H54 (cell line): Measurements from ENCODE around the gene SERPINB6.
"Not testable (repeated sequence)": the region's sequence is repeated elsewhere in the genome, so short reads cannot be mapped to it uniquely, and the experiment has no call there.

Experiments used
- DNase-seq: peaks from one replicate; pipeline ENCODE4 v3.0.0; 2011; ENCODE audit warnings: low spot score, mixed read lengths; ENCODE audit not compliant: insufficient read length
- FAIRE-seq: peaks from 3 replicates; lab custom pipeline; 2011; peaks lifted over from hg19 to GRCh38; lab: Jason Lieb, UNC
- POLR2A ChIP-seq: IDR thresholded peaks from 2 replicates; pipeline ENCODE4 v1.6.1; 2011; ENCODE audit warnings: low read depth, mild to moderate bottlenecking, low read length

SERPINB6 gene

DNA sequence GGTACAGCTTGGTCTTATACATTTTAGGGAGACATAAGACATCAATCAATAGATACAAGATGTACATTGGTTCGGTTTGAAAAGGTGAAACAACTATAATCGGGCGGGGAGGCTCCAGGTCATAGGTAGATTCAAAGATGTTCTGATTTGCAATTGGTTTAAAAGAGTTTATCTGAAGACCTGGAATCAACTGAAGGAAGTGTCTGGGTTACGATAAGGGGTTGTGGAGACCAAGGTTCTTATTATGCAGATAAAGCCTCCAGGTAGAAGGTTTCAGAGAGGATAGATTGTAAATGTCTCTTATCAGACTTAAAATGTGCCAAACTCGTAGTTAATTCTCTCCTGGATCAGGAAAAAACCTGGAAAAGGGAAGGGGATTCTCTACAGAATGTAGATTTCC, 5.9 kb upstream of the SERPINB6 start:
- no peak for FAIRE-seq
- DNase-seq: no peak
- TF ChIP-seq POLR2A: no peak

- FAIRE-seq (peak; percentile 82), DNase-seq (peak; percentile 44)
- TF ChIP-seq POLR2A: no peak
Measured at GRCh38 chr6:2976571-2977085, 5.3 kb upstream of the SERPINB6 start.

DNA sequence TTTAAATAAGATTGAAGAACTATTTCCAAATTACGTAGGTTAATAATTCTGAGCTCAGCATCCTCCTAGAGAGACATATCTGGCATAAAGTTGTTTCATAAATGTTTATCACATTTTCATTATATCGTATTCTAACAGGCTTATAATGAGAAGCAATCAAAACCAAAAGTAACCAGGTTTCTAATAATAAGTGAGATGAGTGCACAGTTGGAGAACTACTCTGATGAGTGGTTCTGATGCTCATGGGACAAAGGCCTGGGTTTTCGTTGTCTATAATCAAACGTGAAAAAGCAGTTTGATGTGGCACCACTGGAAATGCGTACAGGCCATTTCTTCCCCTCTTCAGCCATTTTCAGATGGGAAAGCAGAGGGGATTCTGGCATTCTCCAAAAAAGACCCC, 4.7 kb upstream of the SERPINB6 start:
- TF ChIP-seq POLR2A: no peak
- DNase-seq (no peak), FAIRE-seq (no peak)

- FAIRE-seq (no peak), DNase-seq (no peak)
Measured at GRCh38 chr6:2973676-2974075, 2.3 kb upstream of the SERPINB6 start.

DNA sequence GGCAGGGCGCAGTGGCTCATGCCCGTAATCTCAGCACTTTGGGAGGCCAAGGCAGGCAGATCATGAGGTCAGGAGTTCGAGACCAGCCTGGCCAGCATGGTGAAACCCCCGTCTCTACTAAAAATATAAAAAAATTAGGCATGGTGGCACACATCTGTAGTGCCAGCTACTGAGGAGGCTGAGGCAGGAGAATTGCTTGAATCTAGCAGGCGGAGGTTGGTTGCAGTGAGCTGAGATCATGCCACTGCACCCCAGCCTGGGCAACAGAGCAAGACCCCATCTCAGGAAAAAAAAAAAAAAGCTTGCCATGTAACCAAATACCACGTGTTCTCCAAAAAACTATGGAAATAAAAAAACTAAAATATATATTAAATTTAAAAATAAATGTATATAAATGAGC, 1.8 kb upstream of the SERPINB6 start:
- FAIRE-seq, DNase-seq: not testable (repeated sequence)

More at GRCh38 chr6:2973676-2974075, 2.3 kb upstream of the SERPINB6 start:
- TF ChIP-seq POLR2A: no peak

GRCh38 chr6:2972685-2973084, 1.3 kb upstream of the SERPINB6 start:
- DNase-seq, FAIRE-seq: not testable (repeated sequence)

- not testable (repeated sequence) for FAIRE-seq, DNase-seq
Measured at GRCh38 chr6:2972219-2972487, 786 bp upstream of the SERPINB6 start.

DNA sequence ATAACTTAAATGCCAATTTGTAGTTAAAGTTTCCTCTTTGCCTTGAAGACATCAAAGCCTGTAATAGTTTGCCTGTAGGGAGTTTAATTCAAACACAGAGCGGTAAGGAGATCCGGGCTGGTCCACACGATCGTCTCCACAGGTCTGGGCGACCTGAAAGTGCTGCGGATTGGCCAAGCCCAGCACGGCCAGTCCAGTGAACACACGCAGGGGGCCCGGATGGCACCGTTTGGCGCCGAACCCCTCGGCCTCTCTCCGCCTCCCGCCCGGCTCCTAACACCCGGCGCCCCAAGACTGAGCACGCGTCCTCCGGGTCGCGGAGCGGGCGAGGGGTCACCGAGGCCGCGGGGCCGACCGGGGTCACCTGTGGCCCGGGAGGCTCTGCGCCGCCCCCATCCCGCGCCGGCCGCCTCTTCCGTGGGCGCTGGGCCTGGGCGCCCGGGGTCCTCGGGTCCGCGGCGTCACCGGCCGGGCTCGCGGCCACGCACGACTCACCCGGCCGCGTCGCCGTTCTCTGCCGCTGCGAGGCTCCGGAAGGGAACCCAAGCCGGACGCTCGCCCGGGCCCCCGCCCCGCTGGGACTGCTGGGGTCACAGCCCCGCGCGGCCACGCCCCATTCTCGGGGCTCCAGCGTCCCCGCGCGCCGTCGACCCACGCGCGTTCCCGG, 481 bp downstream of the SERPINB6 start:
- FAIRE-seq (no peak), DNase-seq (peak; percentile 56)
- TF ChIP-seq POLR2A: peak; percentile 45; the same call in 1 of the 2 replicates

DNA sequence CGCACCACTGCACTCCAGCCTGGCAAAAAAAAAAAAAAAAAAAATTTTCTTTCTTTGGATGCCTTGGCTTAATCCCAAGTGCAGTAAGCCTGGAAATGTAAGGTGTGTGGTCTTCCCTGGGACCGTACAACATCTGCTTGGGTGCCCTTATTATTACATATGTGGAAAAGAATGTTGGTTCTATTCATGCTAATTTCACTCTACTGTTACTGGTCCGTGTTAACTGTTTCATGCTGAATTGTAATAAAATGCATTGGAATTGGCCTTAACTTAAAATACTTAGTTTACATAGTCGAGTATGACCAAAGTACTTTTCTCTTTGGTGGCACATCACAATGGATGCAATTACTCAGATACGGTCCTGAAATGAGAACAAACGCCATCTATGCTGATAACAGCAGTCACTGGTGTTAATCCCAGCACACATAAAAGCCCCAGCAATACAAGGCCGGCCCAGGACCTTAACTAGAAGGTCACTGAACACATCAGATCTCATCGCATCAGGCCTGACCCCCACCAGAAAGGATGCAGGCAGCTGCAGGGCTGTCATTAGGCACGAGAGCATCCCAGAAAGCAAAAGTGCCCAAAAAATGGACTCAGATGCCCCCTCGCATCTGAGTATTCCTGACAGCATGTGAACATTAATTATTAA, 1.2 kb downstream of the SERPINB6 start:
- TF ChIP-seq POLR2A: no peak
- FAIRE-seq (no peak), DNase-seq (no peak)

GRCh38 chr6:2969549-2969948, 1.8 kb downstream of the SERPINB6 start:
- FAIRE-seq (no peak), DNase-seq (no peak)
- no peak for TF ChIP-seq POLR2A

DNA sequence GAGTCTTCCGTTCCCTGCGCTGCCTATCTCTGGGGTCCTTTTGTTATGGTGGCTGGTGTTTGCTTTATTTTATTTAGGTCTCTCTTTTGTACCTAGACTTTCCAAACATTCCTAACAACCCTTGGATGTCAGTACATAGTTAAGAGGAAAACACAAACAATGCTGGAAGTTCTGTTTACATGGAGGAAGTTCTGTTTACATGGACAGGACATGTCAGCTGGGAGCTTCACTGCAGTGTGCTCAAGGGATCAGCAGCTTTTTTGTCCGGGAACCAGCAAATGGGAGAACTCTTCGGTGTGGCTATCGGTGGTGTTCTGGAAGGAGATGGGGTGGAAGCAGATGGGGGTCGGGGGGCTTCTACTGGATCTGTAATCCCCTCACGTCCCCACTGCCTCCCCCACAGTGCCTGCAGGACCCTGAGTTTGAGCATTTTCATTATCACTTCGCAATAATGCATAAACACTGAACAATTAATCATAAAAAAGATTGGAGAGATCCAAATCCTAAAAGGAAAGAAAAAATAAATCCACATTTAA, 2.7 kb downstream of the SERPINB6 start:
- no peak for DNase-seq
- TF ChIP-seq POLR2A: no peak
- no peak for FAIRE-seq

GRCh38 chr6:2967936-2968335, 3.4 kb downstream of the SERPINB6 start:
- DNase-seq (no peak), FAIRE-seq (no peak)
- no peak for TF ChIP-seq POLR2A

DNA sequence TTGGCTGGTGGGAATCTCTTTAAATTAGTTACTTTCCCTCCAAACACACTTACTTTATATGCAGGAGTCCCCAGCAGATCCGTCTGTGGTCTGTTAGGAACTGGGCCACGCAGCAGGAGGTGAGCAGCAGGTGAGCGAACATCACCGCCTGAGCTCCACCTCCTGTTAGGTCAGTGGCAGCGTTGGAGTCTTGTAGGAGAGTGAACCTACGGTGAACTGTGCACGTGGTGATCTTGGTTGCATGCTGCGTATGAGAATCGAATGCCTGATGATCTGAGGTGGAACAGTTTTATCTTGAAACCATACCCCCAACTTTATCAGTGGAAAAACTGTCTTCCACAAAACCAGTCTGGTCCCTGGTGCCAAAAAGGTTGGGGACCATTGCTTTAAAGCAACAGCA, 5.0 kb downstream of the SERPINB6 start:
- no peak for DNase-seq
- FAIRE-seq: no peak
- no peak for TF ChIP-seq POLR2A

GRCh38 chr6:2964793-2965505, 6.4 kb downstream of the SERPINB6 start:
- DNase-seq (no peak), FAIRE-seq (no peak)
- TF ChIP-seq POLR2A: no peak

GRCh38 chr6:2963756-2964155, 7.6 kb downstream of the SERPINB6 start:
- TF ChIP-seq POLR2A: no peak
- DNase-seq: no peak
- no peak for FAIRE-seq
